Islet precursor cell (in vitro differentiated cells): ENCODE measurements around the gene F7.
"Not testable (repeated sequence)": the region's sequence is repeated elsewhere in the genome, so short reads cannot be mapped to it uniquely, and the experiment has no call there.

ENCODE experiments used
- DNase-seq: peaks from one replicate; pipeline ENCODE4 v3.0.0-alpha.2; 2018

The F7 gene

DNA sequence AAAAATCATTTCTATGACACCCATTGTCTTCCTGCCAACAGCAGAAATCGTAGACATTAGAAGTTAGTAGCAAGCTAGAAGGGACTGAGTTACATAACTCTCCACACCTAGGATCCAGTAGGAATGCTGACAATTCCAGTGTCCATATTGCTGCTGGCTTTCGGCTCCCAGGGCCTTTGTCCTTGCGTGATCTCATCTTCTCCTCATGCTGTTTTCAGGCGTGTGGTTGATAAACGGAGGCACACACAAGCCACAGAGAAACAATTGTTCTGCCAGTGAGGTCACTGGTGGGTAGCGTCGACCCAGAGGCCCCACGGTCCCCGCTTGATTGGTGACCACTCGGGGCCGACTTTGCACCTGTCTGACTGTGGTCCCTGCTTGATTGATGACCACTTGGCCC lies 31.6 kb upstream of the F7 start:
- no peak for DNase-seq

DNA sequence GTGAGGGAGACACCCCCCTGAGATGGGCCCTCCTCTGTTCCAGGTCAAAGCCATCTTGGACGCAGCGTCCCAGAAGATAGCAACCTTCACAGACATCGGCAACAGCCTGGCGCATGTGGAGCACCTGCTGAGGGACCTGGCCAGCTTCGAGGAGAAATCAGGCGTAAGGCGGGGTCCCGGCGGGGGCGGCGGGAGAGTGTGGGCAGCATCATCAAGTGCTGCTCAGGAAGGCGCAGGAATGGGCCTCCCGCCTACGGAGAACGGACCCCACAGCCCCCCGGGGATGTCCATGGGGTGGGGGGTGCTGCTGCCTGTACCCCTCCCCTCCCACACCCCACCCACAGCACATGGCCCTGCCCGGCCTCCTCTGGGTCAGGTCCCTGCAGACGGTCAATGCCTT lies 31.2 kb upstream of the F7 start:
- no peak for DNase-seq

DNA sequence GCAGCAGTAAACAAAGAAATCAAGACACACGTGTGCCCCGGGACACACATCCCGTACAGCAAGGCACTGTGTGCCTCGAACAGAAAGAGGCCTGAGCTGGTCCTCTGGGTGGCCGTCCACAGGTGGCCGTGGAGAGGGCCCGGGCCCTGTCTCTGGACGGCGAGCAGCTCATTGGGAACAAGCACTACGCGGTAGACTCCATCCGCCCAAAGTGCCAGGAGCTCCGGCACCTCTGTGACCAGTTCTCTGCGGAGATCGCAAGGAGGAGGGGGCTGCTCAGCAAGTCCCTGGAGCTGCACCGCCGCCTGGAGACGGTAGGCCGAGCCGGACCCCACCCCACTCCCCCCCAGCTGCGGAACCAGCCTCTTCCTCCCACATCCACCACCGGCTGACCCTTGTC lies 30.7 kb upstream of the F7 start:
- no peak for DNase-seq

DNA sequence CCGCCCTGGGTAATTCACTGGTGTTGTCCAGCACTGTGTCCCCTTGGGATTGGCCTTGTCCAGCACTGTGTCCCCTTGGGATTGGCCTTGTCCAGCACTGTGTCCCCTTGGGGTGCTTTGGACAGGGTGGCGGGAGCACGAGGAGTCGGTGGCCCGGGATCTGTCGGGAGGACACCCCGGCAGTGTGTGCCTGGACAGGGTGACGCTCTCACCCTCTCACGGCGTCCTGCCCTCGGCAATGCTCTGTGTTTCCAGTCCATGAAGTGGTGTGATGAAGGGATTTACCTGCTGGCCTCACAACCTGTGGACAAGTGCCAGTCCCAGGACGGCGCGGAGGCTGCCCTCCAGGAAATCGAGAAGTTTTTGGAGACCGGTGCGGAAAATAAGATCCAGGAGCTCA lies 29.9 kb upstream of the F7 start:
- no peak for DNase-seq

DNA sequence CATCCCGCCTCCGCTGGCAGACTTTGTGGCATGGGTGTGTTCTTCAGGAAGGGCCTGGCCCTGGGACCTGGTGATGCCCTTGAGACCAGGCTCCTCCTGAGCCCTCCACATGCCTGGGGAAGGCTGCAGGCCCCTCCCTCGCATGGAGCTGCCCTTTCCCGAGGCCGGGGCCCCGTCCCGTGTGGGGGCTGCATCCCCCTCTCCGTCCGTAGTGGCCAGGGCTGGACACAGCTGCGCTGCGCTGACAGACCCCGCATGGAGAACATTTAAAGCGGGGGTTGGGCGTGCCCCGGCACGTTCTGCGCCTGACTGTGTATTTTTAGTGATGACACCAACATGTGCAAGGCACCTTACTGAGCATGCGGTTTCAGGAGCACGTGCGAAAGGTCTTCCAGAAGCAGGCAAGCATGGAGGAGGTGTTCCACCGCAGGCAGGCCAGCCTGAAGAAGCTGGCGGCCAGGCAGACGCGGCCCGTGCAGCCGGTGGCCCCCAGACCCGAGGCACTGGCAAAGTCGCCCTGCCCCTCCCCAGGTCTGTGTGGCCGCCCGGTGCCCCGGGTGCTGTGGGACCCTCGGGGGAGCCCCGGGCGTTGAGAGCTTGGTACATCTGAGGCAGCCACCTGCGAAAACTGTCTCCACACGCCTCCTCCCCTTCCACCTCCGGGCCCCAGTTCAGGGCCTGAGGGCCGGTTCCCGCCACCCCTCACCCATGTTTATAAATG lies 28.8 kb upstream of the F7 start:
- no peak for DNase-seq

DNA sequence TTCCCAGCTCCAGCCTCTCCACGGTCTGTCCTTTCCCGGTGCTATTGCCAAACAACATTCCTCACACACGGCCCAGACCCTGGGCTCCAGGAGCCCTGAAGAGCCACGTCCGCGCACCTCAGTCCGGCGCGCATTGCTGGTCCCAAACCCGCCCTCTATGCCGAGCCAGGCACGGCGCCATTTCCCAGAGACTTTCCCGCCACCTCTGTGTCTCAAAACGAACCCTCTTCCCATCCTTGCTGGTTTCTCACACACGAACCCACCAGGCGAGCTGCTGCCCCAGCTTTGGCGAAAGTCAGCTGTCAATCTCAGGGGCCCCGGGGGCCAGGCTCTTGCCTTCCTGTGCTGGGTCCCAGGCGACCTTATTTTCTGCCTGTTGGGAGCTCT lies 28.0 kb upstream of the F7 start:
- no peak for DNase-seq

DNA sequence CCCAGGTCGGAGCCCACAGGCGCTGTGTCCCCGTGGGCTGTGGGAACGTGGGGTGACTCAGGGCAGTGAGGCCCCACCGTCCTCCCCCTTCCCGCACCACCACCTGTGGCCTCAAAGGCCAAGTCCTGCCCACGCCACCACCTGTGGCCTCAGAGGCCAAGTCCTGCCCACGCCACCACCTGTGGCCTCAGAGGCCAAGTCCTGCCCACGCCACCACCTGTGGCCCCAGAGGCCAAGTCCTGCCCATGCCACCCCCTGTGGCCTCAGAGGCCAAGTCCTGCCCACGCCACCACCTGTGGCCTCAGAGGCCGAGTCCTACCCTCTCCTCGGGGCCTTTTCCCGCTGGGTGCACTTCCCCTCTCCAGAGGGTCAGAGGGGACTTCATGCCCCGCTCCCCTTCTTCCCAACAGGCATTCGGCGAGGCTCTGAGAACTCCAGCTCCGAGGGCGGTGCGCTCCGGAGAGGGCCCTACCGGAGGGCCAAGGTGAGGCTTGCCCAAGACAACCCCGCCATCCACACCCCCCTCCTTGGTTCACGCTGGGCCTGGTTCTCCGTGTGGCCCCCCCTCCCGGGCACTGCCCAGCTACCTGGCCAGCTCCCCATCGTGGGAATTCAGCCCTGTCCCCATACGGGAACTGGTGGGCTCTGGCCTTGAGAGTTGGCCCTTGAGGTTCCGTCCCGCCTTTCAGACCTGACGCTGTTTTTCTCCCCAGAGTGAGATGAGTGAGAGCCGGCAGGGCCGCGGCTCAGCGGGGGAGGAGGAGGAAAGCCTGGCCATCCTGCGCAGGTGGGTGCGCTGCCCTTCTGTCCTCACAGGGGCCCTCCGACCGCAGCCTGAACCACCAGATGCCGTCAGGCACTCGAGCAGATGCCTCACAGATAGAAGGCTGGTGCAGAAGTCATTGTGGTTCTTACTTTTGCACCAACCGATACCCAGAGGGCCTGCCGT lies 27.4 kb upstream of the F7 start:
- DNase-seq: no peak

DNA sequence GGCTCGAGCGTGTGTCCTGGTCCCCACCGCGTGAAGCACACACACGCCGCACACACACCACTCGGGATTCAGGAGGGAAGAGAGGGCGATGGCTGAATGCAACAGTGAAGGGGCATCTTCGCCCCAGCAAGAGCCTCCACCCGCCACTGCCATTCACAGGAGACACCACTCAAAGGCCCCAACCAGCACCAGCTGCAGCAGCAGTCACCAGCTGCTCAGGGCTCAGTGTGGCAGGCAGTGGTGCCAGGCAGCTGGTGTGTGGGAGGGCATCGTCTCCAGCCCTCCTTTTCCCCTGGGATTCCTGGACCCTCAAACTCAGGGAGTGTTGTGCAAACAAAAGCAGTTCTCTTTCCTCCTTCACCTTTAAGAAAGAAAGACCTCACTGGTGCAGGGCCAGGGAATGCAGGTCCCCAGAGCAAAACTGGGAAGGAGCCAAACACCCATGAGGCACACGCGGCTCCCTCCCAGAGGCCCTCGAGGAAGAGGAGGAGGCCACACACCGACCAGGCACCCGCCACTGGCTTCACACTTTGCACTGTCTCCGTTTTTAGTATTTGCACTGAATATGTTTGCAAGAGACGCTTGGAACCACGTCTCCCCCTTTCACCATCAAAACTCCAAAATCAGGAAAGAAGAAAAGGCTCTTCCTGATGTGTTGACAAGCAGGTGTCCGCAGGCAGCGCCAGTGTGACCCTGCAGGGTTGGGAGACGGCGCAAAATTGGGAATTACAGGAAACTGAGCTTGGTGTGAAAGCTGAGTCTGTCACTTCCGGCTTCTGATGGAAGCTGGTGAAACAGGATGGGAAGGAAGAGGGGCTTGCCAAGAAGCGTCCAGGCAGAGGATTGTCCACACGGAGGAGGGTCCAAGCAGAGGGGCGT lies 26.4 kb upstream of the F7 start:
- no peak for DNase-seq

DNA sequence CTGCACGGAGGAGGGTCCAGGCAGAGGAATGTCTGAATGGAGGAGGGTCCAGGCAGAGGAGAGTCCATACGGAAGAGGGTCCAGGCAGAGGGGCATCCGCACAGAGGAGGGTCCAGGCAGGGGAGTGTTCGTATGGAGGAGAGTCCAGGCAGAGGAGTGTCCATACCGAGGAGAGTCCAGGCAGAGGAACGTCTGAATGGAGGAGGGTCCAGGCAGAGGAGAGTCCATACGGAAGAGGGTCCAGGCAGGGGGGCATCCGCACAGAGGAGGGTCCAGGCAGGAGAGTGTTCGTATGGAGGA lies 25.9 kb upstream of the F7 start:
- not testable (repeated sequence) for DNase-seq

DNA sequence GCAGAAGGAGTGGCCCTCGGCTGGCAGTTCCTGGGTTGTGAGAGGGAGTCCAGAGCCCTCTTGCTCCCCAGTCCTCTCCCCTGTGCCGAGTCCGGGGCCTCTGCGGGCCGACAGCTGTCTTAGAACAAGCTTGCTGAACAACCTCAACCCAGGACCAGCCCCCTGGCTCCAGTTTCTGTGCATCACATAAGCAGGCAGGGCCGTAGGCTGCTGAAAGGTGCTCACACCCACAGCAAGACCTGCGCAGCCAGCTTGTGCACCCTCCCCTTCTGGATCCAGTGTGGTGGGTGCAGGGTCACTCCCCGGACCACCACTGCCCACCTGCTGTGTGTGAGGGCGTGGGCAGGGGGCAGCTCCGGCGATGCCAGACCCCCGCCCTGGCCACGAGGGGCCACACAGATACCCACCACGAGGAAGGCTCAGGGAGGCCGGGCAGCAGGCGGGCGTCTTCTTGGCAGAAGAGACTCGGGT lies 25.2 kb upstream of the F7 start:
- DNase-seq: no peak

DNA sequence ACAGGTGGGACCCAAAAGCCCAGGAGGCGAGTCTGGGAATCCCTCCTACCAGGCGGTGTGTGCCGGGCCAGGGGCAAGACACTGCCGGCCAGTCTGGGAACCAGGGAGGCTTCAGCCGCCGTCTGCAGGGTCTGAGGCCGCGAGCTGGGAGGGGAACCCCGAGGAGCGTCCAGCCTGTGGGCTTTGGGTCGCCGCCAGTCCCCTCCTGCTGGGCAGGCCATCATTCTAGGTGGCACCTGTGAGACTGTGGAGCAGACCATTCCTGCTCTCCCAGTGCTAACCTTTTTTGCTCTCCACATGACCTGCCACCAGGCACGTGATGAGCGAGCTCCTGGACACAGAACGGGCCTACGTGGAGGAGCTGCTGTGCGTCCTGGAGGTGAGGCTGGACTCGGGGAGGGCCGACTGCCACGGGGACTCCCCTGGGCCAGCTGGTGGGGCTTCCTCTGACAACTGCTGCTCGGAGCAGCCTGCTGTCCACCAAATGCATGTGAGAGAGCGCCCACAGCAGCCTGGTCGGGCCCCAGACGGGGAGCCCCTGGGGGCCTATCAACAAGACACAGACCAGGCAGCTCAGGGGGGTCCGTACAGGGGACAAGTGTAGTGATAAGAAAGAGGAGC lies 24.6 kb upstream of the F7 start:
- DNase-seq: no peak

DNA sequence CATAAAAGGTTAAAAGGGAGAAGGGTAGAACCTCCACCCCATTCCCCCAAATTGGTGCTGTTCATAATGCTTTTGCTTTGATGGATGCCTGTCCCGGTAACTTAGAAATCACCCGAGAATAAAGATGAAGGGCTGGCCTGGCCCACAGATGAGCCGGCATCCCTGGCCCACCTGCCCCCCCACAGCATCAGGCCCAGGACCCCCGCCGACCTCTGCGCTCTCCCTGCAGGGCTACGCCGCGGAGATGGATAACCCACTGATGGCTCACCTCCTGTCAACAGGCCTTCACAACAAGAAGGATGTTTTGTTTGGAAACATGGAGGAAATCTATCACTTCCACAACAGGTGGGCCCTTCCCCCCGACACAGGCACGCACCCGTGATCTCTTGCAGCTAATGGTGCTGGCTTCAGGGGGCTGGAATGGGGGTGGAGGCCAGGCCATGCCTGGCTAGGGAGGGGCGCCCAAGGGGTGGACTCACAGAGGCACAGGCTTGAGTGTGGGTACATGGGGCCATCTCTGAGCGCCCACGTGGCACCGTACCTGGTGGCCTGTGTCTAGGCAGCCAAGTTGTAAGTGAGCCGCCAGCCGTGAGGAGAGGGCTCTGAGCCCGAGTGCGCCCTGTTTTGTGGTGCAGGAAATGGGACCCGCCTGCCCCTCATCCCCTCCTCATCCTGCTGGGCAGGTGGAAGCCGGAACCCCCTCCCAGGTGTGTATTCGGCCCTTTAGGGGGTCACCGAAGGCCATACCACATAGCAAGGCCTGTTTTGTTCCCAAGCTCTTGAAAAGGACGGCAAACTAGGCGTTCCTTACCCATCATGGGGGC lies 23.2 kb upstream of the F7 start:
- DNase-seq: no peak

DNA sequence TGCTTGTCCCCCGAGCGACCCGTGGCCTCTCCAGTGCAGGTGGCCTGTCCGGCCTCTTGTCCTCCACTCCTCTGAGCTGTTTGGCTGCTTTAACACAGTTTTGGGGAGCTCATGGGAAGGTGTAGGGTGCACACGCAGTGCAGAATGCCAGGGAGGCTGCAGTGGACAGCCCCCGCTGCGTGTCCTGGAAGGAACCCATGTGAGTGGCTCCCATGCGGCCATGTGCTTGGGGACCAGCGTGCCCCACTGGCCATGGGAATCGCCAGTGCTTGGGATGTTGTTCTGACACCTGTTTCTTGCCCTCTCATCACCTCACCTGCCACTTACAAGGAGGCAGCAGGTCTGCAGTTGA lies 22.6 kb upstream of the F7 start:
- no peak for DNase-seq

DNA sequence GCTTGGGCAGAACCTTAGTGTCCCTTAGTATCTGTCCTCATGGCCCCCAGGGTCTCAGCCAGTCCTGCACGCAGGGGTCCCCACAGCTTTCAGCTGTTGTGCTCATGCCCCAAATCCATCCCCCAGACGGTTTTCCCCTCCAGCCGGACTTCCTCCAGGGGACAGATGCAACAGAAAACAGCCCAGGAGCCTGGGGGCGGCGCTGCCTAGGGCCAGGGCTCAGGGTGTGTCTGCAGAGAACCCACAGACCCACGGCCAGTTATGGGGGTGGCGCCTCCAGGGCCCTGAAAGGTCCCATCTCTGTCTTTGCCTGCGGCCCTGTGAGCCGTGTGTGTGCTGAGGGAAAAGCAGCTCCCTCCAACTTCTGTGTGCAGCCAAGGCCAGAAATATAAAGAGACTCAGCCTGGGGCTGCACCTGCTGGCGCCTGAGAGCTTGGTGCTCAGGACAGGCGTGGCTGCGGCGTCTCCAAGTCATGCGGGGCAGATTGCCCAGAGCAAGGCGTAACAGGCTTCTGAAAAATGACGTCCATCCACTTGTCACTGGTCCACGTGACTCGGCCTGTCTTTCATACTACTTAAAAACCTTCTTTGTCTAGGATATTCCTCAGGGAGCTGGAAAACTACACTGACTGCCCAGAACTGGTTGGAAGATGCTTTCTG lies 22.1 kb upstream of the F7 start:
- DNase-seq: no peak

DNA sequence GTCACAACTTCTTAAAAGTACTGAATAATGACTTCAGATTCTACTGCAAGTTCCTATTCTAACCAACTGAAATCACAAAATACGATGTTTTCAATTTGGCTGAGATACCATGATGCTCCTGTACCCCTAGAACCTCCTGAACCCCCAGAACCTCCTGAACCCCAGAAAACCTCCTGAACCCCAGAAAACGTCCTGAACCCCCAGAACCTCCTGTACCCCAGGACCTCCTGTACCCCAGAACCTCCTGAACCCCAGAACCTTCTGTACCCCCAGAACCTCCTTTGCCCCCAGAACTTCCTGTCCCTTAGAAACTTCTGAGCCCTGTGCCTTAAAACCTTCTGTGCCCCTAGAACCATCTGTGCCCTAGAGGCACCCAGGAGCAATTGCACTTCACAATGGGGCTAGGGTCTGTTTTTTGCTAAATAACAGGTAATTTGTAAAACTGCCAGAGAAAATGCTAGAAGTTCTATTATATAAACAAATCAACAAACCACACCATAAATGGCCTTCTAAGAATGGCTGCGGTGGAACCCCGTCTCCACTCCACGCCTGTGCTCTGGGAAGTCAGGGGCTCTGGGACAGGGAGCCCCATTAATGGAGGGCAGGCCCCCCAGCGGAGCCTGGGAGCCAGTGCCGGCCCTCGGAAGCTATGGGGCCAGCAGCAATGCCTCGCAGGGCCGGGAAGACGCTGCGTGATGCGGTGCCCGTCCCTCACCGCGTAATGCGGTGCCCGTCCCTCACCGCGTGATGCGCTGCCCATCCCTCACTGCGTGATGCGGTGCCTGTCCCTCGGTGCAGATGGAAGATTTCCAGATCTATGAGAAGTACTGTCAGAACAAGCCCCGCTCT lies 21.3 kb upstream of the F7 start:
- DNase-seq: no peak

DNA sequence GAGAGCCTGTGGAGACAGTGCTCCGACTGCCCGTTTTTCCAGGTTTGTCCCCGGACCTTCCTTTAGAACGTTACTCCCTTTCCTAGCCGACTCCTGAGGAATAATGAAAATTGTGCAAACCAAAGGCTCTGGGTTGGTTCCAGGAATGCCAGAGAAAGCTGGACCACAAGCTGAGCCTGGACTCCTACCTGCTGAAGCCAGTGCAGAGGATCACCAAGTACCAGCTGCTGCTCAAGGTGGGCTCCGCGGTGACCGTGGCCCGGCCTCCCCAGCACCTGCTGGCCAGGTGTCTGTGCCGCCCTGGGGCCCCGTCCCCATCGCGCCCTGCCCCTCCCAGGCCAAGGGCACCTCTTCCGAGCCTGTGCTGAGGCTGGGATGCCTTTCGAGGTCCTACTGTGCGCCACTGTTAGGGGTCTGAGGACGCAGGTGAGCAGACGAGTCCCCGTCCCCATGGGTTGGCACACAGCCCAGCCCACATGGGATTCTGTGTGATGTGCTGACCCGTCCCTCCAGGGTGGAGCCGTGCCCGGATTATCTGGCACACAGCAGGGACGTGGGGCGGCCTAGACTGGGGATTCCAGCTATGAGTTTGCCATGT lies 20.5 kb upstream of the F7 start:
- DNase-seq: no peak

DNA sequence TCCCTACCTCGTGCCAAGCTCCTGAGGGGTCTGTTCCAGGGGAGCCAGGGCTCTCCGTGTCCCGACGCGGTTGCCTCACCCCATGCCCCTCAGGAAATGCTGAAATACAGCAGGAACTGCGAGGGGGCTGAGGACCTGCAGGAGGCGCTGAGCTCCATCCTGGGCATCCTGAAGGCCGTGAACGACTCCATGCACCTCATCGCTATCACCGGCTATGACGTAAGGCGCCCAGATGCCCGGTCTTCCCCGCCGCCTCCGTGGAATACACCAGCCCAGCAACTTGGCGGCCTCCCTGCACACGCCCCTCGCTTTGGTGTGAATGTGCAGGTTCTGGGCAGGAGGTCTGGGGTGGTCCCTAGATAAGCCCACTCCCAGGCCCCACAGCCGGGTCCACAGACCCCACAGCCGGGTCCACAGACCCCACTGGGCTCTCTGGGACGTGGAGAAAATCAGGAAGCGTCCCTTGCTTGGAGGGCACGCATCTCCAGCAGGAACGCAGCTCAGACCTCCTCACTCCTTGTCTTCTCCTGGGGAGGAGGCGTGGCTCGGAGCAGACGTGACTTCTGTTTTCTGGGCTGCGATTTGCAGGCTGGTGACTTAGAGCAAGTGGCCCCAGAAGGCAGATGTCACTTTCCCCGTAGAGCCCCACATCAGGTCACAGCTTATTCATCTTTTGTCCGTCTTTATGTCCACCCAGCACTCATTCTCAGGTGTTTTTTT lies 19.4 kb upstream of the F7 start:
- DNase-seq: no peak

DNA sequence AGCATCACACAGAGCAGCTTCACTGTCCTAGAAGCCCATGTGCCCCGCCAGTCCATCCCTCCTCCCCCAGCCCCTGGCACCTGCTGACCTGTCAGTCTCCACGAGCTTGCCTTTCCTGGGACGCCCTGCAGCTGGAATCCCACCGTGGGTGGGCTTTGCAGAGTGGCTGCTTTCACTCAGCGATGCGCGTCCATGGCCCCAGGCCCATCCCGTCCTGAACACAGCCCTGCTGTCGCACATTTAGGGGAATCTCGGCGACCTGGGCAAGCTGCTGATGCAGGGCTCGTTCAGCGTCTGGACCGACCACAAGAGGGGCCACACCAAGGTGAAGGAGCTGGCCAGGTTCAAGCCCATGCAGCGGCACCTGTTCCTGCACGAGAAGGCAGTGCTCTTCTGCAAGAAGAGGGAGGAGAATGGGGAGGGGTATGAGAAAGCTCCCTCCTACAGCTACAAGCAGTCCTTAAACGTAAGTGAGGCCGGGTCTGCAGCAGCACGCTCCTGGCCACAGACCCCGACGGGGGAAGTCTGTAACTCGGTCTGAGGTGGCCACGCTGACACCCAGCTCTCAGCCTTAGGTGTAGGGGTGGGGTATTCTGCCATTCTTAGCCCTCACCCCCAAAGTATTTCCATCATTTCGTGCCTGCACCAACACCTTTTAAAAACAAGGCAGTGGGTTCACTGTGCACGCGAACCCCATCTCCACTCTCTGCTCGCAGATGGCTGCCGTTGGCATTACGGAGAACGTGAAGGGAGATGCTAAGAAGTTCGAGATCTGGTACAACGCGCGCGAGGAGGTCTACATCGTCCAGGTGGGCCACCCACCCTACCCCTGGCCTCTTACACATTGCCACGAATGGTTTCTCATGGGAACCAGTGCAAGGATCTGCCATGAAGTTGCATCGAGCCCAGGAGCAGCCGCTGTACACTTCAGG lies 18.3 kb upstream of the F7 start:
- no peak for DNase-seq
